Mucosa of gallbladder (tissue), 1 donor: ENCODE results near the gene NPVF. TPM values are rescaled to one million over a fixed set of nuclear protein-coding genes. Genes with fewer than 3 reads are reported as not detected.
A peak's percentile ranks its signal among the peaks of the same experiment; 100 is the strongest.

Experiments
- DNase-seq: peaks from one replicate; pipeline ENCODE4 v3.0.0-alpha.2; 2020; ENCODE audit warnings: low spot score
- total RNA-seq: library from RNA; stranded (reverse); gene quantifications from one replicate; pipeline ENCODE4 v1.2.1, GENCODE V29; 2021
- donor health status: DM: no; HTN: no; CAD: no.

NPVF gene
- total RNA-seq, 1 donor from 2014 or later = not detected

DNA sequence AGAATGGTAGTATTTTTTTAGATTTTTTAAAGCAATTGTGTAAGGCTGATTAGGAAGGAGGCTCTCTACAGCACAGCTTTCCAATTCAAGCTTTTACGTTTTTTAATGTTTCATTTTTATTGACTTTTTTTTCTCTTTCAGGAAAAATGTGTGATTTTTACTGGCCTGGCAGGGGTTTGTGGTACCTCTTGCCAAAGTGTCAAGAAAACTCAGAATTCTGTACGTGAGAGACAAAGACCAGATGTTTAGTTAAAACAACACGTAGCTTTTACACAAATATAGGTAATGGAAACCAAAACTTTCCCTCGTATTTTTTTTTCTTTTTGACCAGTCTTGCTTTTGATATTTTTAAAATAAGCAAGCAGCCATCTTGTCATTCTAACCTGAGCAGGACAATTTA lies 6.0 kb upstream of the NPVF start:
- DNase-seq = no peak

DNA sequence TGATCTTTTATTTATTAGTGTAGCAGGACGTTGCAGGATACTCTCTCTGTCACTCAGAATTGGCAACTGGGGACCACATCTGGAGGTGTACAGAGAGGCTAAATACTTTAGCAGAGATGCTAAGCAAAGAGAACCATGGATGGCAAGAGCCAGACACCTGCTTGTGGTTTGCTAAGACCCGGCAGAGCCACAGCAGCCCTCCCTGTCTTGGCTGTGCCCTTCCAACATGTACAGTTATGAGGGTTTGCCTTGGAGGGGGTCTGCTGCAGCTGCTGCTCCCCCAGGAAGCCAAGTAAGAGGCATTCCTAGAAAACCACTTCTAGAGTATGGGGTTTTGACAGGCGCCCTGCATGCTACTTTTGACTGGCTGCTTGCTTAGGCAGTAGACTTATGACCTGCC lies 5.1 kb downstream of the NPVF start:
- no peak for DNase-seq

DNA sequence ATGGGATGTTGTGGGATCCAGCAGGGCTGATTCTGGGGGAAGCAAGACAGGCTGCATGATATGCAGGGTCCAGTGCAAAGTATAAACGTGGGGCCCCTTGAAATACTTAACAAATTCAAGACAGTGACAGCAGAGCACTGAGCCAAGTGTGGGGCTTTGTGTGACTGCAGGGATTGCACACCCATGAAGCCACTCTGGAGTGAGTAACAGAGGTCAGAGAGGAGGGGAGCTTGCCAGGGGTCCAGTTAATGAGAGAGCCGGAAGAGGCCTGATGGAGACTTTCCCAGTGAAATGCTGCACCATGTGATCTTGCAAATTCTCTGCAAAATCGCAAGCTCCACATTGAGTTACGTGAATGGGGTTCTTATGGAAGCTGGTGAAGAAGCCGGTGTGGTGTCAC lies 5.6 kb downstream of the NPVF start:
- DNase-seq = no peak

DNA sequence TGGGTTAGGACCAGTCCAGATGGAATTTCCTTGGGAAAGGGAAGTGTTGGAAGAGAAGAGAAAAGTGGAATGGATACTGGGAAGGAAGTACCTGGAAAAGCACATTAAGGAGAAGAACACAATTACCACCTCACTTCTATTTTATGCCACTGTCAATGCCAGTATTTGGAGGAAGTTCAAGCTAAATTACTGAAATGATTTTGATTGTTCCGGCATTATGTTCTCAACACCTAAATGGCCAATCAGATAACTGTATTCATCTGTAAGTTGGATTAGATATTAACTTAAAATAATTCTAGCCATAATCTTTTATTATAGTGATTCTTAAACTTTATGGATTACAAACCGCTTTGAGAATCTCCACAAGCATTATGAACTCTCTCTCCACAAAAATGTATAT lies 7.3 kb downstream of the NPVF start:
- no peak for DNase-seq

DNA sequence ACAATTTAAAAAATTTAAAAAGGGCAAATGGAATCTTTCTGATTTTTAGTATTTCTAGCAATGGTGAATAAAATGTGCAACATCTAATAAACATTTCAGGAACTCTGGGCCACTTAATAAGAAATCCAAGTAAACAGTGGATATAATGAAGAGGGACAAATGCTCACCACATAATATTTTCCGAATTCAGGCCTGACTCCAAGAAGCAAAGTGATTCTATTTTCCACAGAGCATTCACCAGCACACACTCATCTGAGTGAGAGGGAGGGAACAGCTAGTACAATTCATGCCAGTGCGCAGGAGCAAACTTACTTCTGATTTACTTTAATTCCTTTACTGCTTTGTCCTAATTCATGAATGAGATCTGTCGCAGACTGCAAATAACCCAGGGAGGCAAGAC lies 10.1 kb downstream of the NPVF start:
- DNase-seq = no peak

DNA sequence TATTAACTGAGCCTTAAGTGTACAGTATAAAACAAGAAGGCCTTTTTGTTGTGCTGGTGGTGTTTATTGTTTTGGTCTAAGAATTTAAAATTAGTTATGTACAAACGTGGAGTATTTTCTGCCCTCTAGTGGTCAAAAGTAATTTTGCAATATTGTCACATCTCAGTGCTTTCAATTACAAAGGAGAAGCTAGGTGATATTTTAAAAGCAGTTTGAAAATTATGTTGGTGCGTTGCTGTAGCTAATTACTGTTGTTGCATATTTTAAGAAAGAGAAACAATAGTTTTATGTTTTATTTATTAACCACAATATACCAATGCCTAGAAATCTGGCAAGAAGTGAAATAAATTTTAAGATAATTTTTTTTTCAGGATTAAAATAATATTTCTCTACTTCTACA lies 11.4 kb downstream of the NPVF start:
- no peak for DNase-seq

DNA sequence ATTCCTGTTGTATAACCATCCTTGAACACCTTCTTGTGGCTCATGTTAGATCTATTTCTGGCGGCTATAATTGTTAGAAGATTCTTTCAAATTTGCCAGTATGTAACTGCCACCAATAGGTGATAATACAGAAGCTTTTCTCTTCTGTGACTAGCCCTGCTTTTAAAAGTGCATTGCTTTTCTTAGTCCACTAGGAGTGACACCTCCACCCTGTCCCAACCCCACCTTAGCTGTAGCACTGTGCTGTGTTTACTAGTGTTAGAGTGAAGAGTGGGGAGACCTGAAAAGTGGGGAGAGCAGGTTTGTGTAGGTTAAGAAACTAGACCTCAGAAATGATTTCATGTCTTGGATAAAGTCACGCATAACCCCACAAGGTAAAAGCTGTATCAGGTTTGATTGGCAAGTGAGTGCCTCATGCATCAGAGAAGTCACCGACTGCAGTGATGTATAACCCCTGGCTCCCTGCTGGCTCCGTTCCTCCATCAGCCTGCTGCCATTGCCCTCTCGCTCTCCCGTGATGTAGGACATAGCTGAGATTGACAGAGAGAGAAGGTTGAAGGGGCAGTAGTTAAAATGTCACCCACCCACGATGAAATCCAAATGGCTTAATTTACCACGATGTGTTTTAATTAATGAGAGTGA lies 12.5 kb downstream of the NPVF start:
- no peak for DNase-seq

DNA sequence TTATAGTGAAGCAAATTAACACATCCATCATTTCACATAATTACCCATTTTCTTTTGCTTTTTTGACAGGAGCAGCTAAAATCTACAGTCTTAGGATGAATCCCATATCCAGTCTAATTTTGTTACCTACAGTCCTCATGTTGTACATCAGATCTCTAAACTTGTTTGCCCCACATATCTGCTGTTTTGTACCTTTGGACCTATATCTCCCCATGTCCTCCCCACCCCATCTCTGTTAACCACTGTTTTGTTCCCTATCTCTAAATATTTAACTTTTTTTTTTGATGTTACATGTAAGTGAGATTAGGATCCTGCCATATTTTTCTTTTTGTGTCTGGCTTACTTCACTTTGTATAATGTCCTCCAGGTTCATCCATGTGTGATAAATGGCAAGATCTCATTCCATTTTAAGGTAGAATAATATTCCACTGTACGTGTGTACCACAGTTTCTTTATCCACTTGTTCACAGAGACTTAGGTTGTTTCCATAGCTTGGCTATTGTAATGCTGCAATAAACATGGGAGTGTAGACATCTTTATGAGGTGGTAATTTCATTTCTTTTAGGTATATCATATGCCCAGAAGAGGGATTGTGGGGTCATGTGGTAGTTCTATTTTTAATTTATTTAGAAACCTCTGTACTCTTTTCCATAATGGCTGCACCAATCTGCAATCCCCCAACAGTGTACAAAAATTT lies 19.6 kb downstream of the NPVF start:
- no peak for DNase-seq

DNA sequence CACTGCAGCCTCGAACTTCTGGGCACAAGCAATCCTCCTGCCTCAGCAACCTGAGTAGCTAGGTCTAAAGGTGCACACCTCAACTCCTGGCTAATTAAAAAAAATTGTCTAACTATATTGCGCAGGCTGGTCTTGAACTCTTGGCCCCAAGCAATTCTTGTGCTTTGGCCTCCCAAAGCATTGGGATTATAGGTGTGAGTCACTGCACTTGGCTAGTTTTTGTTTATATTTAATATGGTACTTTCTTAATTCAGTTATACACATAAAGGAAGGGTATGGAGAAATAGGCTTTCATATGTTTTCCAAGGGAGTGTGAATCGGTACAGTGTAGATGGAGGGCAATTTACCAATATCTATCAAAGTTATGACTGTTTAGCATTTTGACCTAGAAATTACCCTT lies 20.4 kb downstream of the NPVF start:
- no peak for DNase-seq

DNA sequence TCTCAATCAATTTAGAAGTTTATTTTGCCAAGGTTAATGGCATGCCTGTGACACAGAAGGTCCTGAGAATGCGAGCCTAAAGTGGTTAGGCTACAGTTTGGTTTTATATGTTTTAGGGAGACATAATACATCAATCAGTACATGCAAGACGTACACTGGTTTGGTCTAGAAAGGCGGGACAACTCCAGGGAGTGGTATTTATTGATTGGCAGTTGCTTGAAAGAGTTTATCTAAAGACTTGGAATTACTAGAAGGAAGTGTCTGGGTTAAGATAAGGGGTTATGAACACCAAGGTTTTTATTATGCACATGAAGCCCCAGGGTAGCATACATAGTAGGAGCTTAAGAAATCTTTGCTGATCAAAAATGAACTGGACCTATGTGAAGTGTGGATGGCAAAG lies 21.5 kb downstream of the NPVF start:
- DNase-seq = no peak

DNA sequence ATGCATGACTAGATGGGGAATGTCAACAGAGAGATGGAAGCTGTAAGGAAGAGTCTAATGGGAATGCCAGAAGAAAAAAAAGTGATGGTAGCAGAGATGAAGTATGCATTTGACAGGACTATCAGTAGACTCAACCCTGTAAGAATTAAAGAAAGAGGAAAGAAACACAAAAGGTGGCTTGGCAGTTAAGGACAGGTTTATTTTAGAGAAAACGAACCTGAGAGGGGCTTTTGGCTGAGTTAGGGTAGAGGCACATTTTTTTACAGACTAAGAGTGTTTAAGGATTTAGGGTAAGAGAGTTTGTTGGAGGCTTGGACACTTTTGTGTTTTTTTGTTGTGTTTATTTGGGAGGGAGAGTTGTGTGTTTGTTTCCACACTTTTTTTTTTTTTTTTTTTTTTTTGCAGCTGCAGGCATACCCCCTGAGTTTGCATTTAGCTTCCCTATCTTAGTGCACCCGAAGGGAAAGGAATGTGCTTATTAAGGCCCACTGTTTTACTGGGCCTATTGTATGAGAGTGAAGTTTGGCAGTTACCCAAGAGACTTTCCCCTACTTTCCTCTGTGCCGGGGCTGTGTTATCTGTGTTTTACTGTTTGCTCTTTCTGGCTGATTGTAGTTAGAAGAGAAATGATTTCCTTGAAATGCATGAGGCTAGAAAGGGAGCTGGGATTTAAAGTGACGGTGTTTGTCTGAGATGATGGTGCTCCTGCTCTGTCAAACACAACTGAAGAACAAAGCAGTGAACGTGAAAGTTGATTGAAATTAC lies 32.0 kb downstream of the NPVF start:
- peak; percentile 62 for DNase-seq

DNA sequence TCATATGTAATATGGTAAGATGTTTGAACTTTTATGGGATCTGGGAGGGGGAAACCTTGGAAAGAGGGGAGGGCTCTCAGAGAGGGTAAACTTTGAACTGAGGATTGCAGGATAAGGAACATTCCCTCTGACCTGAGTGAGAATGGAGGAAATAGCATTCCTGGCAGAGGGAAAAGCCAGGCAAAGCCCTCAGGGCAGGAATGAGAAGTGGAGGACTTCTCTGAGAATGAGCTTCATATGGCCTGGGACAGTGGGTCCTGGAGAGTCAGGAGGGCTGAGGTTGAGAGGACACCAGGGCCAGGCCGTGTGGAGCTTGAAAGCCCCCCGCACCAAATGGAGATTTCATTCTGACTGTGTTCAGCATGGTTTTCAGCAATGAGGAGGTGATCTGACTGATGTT lies 34.2 kb downstream of the NPVF start:
- no peak for DNase-seq

DNA sequence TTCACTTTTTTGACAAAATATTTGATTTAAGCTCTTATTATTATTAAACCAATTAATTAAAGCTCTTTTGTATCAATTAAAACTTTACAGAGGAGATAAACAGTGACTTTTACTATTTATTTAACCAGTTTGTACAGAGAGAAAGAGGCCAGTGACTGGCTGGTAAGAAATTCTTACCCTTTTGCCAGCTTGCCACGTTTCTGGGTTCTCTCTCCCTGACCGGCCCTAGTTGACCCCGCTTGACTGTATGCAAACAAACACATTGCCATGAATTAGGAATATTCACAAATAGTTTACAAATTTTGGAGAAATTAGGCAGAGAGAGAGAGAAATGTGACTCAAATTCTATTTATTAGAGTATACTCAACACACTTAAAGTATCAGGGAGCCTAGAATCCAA lies 36.2 kb downstream of the NPVF start:
- no peak for DNase-seq

DNA sequence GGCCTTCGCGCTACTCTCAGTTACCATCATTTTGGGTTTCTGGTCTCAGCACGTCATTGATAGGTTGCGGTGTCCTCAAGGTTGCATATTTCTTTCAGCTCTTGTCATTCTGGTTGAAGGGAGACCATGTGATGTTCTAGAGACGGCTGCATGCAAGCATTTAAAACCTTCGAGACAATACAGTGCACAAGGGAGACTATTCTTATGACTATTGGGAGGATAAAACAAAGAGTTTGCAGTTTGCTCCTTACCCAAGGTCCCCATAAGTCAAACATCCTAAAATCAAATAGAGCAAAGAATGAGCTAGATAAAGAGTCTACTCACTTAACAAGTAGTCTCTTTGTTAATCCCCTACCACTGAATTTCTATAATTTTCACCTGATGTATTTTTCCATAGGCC lies 39.1 kb downstream of the NPVF start:
- DNase-seq = no peak

DNA sequence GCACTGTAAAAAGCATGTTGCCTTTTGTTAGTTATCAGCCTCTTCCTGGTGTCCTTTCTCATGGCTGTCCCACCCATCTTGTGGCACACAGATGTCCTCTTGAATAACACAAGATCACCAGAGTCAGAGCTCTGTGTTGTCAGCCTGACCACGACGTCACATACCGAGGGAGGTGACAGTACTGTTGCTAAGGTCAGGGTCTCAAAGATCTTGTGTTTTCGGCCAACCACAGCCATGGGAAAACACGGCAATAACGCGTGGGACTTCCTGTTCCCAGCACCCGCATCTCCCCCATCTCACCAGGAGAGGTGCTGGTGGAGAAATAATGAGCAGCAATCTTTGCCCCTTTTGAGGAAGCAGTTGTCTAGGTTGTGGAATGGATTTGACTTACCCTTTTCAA lies 40.4 kb downstream of the NPVF start:
- no peak for DNase-seq

DNA sequence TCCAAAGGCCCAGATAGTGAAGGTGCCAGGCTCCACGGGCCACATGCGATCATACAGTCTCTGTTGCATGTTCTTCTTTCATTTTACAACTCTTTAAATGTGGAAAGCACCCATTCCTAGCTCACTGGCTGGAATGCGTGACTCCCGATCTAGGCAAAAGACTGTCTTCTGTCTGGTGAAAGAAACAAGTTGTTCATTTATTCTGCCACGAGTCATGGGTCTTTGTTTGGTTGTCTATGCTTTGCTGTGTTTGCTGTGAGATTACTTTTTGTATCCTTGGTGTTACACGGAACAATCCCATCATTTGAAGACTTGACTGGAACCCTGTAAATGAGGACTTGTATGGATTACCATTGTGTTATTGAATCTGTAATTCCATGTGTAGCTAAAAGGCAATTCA lies 41.9 kb downstream of the NPVF start:
- no peak for DNase-seq

DNA sequence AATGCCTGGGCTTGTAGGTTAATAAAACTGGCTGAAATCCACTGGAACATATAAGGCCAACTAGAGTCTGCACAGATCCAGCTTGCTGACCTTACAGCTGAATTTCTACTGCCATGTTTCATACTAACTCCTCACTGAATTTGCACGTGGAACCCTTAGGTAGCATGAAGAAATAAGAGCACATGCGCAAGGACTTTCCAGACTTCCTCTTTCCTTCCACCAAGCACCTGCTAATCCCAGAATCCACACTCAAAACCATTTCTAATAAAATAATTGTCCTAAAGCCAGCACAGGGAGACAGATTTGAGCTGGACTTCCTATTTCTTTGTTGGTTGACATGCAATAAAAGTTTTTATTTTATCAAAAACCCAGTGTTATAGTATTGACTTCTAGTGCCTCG lies 46.8 kb downstream of the NPVF start:
- DNase-seq = no peak

DNA sequence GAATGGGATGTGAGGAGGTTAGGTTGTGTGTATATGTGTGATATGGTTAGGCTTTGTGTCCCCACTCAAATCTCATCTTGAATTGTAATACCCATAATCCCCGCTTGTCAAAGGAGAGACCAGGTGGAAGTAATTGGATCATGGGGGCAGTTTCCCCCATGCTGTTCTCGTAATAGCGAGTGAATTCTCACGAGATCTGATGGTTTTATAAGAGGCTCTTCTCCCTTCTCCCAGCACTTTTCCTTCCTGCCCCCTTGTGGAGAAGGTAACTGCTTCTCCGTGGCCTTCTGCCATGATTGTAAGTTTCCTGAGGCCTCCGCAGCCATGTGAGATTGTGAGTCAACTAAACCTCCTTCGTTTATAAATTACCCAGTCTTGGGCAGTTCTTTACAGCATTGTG lies 47.3 kb downstream of the NPVF start:
- no peak for DNase-seq

DNA sequence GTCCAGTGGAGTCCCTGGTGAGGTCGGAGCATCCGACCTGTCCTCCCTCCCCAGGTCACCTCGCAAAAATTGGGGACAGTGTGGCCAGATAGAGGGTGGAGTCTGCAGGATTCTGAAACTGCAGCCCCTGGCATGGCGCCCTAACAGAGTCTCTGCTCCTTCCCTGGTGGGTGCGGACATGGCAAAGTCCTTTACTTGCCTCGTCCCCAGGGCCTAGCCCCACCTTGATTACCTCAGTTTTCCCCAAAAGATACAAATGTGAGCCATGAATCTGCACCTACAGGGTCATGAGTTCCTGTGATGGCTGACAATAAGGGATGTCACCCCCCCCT lies 47.7 kb downstream of the NPVF start:
- DNase-seq = no peak

DNA sequence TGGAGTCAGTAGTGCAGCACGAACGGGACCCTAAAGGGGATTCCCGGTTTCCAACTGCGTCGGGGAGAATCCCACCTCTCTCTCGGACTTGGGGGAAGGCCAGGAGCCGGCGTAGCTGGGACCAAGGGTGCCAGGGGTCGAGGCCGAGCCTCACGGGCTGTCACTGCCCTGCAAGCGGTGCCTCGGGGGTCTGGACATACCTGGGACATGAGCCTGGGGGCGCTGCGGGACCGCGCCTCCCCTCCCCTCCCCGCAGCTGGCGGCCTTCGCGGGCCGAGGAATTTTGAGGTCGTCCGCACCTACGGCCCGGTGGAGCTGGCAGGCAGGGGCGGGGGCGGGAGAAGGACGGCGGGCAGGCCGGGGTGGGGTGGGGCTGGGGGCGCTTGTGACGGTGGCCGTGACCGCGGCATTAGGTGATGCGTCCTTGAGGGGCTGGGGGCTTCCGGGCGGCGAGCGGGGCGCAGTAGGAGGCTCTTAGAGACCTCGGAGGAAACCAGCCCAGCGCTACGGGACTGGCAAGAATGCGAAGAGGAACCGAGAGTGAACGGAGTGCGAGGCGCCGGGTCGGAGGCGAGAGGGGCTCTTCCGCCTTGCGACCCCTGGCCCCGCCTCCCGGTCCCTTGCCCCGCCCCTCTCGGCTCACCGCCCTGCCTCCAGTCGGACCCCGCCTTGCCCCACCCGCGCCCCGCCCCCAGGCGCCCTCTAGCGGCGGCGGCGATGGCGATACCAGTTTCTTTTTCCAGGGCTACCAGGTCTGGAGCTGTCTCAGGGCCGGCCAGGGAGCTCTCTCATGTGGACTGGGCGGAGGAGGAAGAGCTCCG lies 48.3 kb downstream of the NPVF start:
- peak; percentile 92 for DNase-seq

DNA sequence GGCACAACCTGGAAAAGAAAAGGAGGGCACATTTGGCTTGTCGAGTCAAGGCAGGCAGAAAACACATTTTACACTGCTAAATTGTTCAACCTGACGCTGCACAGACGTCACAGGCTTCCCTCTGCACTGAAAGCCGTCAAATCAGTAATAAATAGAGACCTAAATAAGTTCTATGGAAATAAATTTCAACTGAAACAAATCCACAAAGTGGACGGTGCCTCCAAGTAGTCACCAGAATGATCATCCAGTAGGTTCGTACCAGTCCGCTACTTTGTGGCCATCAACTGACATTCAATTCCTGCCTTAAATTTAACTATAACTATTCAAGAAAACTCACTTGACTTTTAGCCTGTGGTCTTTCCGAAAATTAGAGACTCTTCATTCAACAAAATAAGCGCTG lies 49.0 kb downstream of the NPVF start:
- DNase-seq = no peak
